Activated CD8-positive, alpha-beta memory T cell treated with anti-CD3 and anti-CD28 coated beads for 4 hours (primary cell): Measurements from ENCODE around the gene ME1.
"Not testable (repeated sequence)": the region's sequence is repeated elsewhere in the genome, so short reads cannot be mapped to it uniquely, and the experiment has no call there.

Source experiments
- DNase-seq, 2 donors: peaks; one replicate each; pipeline ENCODE4 v3.0.0-alpha.2; 2020; ENCODE audit warnings: low read depth in 2 of 2

ME1 gene

GRCh38 chr6:83430611-83431544 lies at the start of gene ME1:
TSS of gene ME1 (minus strand) at chr6:83431051. CDS start at chr6:83430954, 97 bp downstream.
- DNase-seq = peak; percentile 25 to 38

GRCh38 chr6:83480470-83480869 lies 49.6 kb upstream of the ME1 start:
- DNase-seq = no peak

GRCh38 chr6:83479389-83479788 lies 48.5 kb upstream of the ME1 start:
- no peak for DNase-seq

- no peak for DNase-seq
Measured at GRCh38 chr6:83476971-83477370, 46.1 kb upstream of the ME1 start.

GRCh38 chr6:83474309-83474708 lies 43.5 kb upstream of the ME1 start:
- DNase-seq = no peak

- DNase-seq = no peak
Measured at GRCh38 chr6:83472767-83473166, 41.9 kb upstream of the ME1 start.

- DNase-seq = no peak
Measured at GRCh38 chr6:83470587-83470986, 39.7 kb upstream of the ME1 start.

GRCh38 chr6:83470001-83470400 lies 39.1 kb upstream of the ME1 start:
- DNase-seq = no peak

GRCh38 chr6:83467620-83468036 lies 36.8 kb upstream of the ME1 start:
- DNase-seq = no peak

- DNase-seq = no peak
Measured at GRCh38 chr6:83466328-83466727, 35.5 kb upstream of the ME1 start.

- DNase-seq = no peak
Measured at GRCh38 chr6:83464381-83465140, 33.7 kb upstream of the ME1 start.

- DNase-seq = no peak
Measured at GRCh38 chr6:83463886-83464285, 33.0 kb upstream of the ME1 start.

GRCh38 chr6:83462524-83462923 lies 31.7 kb upstream of the ME1 start:
- DNase-seq = no peak

- no peak for DNase-seq
Measured at GRCh38 chr6:83461438-83461837, 30.6 kb upstream of the ME1 start.

GRCh38 chr6:83459663-83460062 lies 28.8 kb upstream of the ME1 start:
- no peak for DNase-seq

- not testable (repeated sequence) for DNase-seq
Measured at GRCh38 chr6:83450015-83450414, 19.2 kb upstream of the ME1 start.

- DNase-seq = not testable (repeated sequence)
Measured at GRCh38 chr6:83444086-83444699, 13.3 kb upstream of the ME1 start.

- no peak for DNase-seq
Measured at GRCh38 chr6:83443516-83443915, 12.7 kb upstream of the ME1 start.

GRCh38 chr6:83442752-83443151 lies 11.9 kb upstream of the ME1 start:
- DNase-seq = no peak

GRCh38 chr6:83439201-83439600 lies 8.3 kb upstream of the ME1 start:
- no peak for DNase-seq

GRCh38 chr6:83436674-83437073 lies 5.8 kb upstream of the ME1 start:
- DNase-seq = no peak

GRCh38 chr6:83433177-83433576 lies 2.3 kb upstream of the ME1 start:
- no peak for DNase-seq
